WTC11 (cell line): ENCODE measurements around the gene MYCBP2.

ENCODE experiments used
- AFF4 ChIP-seq: sonication (generic); formaldehyde crosslinking; IDR thresholded peaks from 2 replicates; pipeline ENCODE4 v1.8.1; 2023; ENCODE audit warnings: mild to moderate bottlenecking, missing genetic modification reagents, borderline replicate concordance
- ATF1 ChIP-seq: sonication (generic); formaldehyde crosslinking; IDR thresholded peaks from 2 replicates; pipeline ENCODE4 v1.8.1; 2023; ENCODE audit warnings: mild to moderate bottlenecking, moderate library complexity, missing genetic modification reagents
- CTCF ChIP-seq: fragments of 200-600 bp; IDR thresholded peaks from 2 replicates; pipeline ENCODE4 v1.8.0; 2022; ENCODE audit warnings: antibody characterized with exemption
- E2F4 ChIP-seq: sonication (generic); formaldehyde crosslinking; IDR thresholded peaks from 2 replicates; pipeline ENCODE4 v1.8.1; 2022; ENCODE audit warnings: low read depth, mild to moderate bottlenecking, moderate library complexity, missing genetic modification reagents, borderline replicate concordance
- ELF4 ChIP-seq: sonication (generic); formaldehyde crosslinking; IDR thresholded peaks from 2 replicates; pipeline ENCODE4 v1.8.1; 2022; ENCODE audit warnings: low read depth, mild to moderate bottlenecking, moderate library complexity, missing genetic modification reagents
- EMX1 ChIP-seq: fragments of 250-450 bp; sonication (Bioruptor Pico); IDR thresholded peaks from 2 replicates; pipeline ENCODE4 v1.8.0; 2021; ENCODE audit warnings: mild to moderate bottlenecking
- ESRRA ChIP-seq: sonication (generic); formaldehyde crosslinking; IDR thresholded peaks from 2 replicates; pipeline ENCODE4 v1.8.1; 2022; ENCODE audit warnings: mild to moderate bottlenecking, missing genetic modification reagents, borderline replicate concordance
- SOX15 ChIP-seq: fragments of 250-450 bp; sonication (Bioruptor Pico); IDR thresholded peaks from 2 replicates; pipeline ENCODE4 v1.9.0; 2021; ENCODE audit warnings: mild to moderate bottlenecking
- SP1 ChIP-seq: sonication (generic); formaldehyde crosslinking; conservative IDR thresholded peaks from 2 replicates; pipeline ENCODE4 v1.8.1; 2022; ENCODE audit warnings: missing genetic modification reagents
- ZNF317 ChIP-seq: sonication (generic); formaldehyde crosslinking; IDR thresholded peaks from 2 replicates; pipeline ENCODE4 v1.8.1; 2023; ENCODE audit warnings: low read depth, mild to moderate bottlenecking, moderate library complexity, missing genetic modification reagents, borderline replicate concordance
- ZNF396 ChIP-seq: fragments of 250-450 bp; sonication (Bioruptor Pico); IDR thresholded peaks from 2 replicates; pipeline ENCODE4 v1.8.0; 2021; ENCODE audit warnings: mild to moderate bottlenecking, moderate library complexity, borderline replicate concordance
- ZNF425 ChIP-seq: fragments of 250-450 bp; sonication (Bioruptor Pico); conservative IDR thresholded peaks from 2 replicates; pipeline ENCODE4 v1.9.0; 2021; ENCODE audit warnings: mild to moderate bottlenecking

GRCh38 chr13:77038907-77039480 lies 287.9 kb downstream of the MYCBP2 start:
- TF ChIP-seq CTCF: no peak
- TF ChIP-seq AFF4 (CRISPR knock-in tag): no peak
- TF ChIP-seq ATF1 (CRISPR knock-in tag): no peak
- no peak for TF ChIP-seq ESRRA (CRISPR knock-in tag)
- no peak for TF ChIP-seq EMX1 (CRISPR knock-in tag)
- no peak for TF ChIP-seq ZNF425 (CRISPR knock-in tag)
- no peak for TF ChIP-seq E2F4
- TF ChIP-seq ELF4 (CRISPR knock-in tag): no peak
- no peak for TF ChIP-seq ZNF317
- TF ChIP-seq SOX15 (CRISPR knock-in tag): no peak
- no peak for TF ChIP-seq SP1 (CRISPR knock-in tag)
- TF ChIP-seq ZNF396 (CRISPR knock-in tag): no peak
